NCI-H2171 (cell line): ENCODE data around the gene NMRAL1.

Experiments used
- DNase-seq: peaks from one replicate; lab custom pipeline; 2025; lab: John Stamatoyannopoulos, UW

The NMRAL1 gene

GRCh38 chr16:4426021-4426684, 48.3 kb downstream of the NMRAL1 start:
- DNase-seq = no peak

- DNase-seq = peak; percentile 87
Measured at GRCh38 chr16:4425378-4426020, 48.9 kb downstream of the NMRAL1 start, which contains the start of gene DNAJA3. Gene DNAJA3, plus strand, starts transcription at chr16:4425868. Its CDS starts 14 bp downstream, at chr16:4425882.

- DNase-seq = no peak
Measured at GRCh38 chr16:4420505-4421105, 53.8 kb downstream of the NMRAL1 start.

- DNase-seq = no peak
Measured at GRCh38 chr16:4419402-4419959, 54.9 kb downstream of the NMRAL1 start.

GRCh38 chr16:4416200-4417032, 58.0 kb downstream of the NMRAL1 start, which contains the start of gene CORO7:
Gene CORO7, minus strand, starts transcription at chr16:4416596. Its CDS starts 78 bp downstream, at chr16:4416518.
- peak; percentile 94 for DNase-seq

GRCh38 chr16:4415538-4416199, 58.8 kb downstream of the NMRAL1 start:
- no peak for DNase-seq

GRCh38 chr16:4414187-4414917, 60.1 kb downstream of the NMRAL1 start:
- no peak for DNase-seq

GRCh38 chr16:4412854-4413253, 61.6 kb downstream of the NMRAL1 start:
- no peak for DNase-seq

GRCh38 chr16:4412159-4412558, 62.3 kb downstream of the NMRAL1 start:
- DNase-seq = no peak
